Stimulated activated CD4-positive, alpha-beta T cell treated with anti-CD3 and anti-CD28 coated beads, Interleukin-2, amount 100 ng/mL, for 4 hours (primary cell): Measurements from ENCODE around the gene EPB42.
"Not testable (repeated sequence)": the region's sequence is repeated elsewhere in the genome, so short reads cannot be mapped to it uniquely, and the experiment has no call there.

Source experiments
- DNase-seq: peaks from one replicate; pipeline ENCODE4 v3.0.0-alpha.2; 2020; ENCODE audit warnings: low read depth

Gene EPB42

GRCh38 chr15:43212299-43212698 lies 8.5 kb downstream of the EPB42 start:
- DNase-seq = no peak

GRCh38 chr15:43211224-43211735 lies 9.5 kb downstream of the EPB42 start:
- DNase-seq = no peak

- DNase-seq = no peak
These were observed 10.0 kb downstream of the EPB42 start for GRCh38 chr15:43210807-43211206.

- DNase-seq = no peak
These were observed 10.6 kb downstream of the EPB42 start for GRCh38 chr15:43210172-43210745.

GRCh38 chr15:43209059-43209824 lies 11.6 kb downstream of the EPB42 start:
- DNase-seq = no peak

- no peak for DNase-seq
These were observed 12.5 kb downstream of the EPB42 start for GRCh38 chr15:43208052-43209002.

GRCh38 chr15:43207024-43207423 lies 13.8 kb downstream of the EPB42 start:
- DNase-seq = no peak

GRCh38 chr15:43206054-43206453 lies 14.8 kb downstream of the EPB42 start:
- no peak for DNase-seq

GRCh38 chr15:43204016-43204901 lies 16.6 kb downstream of the EPB42 start:
- DNase-seq = peak; percentile 16

GRCh38 chr15:43199945-43200488 lies 20.8 kb downstream of the EPB42 start:
- no peak for DNase-seq

GRCh38 chr15:43198992-43199391 lies 21.8 kb downstream of the EPB42 start:
- no peak for DNase-seq

GRCh38 chr15:43198556-43198955 lies 22.3 kb downstream of the EPB42 start:
- DNase-seq = not testable (repeated sequence)

GRCh38 chr15:43197773-43198172 lies 23.0 kb downstream of the EPB42 start:
- DNase-seq = not testable (repeated sequence)

GRCh38 chr15:43196760-43197548 lies 23.9 kb downstream of the EPB42 start:
- DNase-seq = no peak

GRCh38 chr15:43194795-43195194 lies 26.0 kb downstream of the EPB42 start:
- no peak for DNase-seq

- no peak for DNase-seq
These were observed 27.1 kb downstream of the EPB42 start for GRCh38 chr15:43193710-43194109.

- no peak for DNase-seq
These were observed 30.6 kb downstream of the EPB42 start for GRCh38 chr15:43190178-43190577.

- no peak for DNase-seq
These were observed 31.5 kb downstream of the EPB42 start for GRCh38 chr15:43189296-43189695.

GRCh38 chr15:43187544-43188155 lies 33.2 kb downstream of the EPB42 start:
- no peak for DNase-seq

- no peak for DNase-seq
These were observed 34.8 kb downstream of the EPB42 start for GRCh38 chr15:43186003-43186353.
